ENCODE results near the gene NAV2.

NAV2 gene

GRCh38 chr11:19746086-19746485, 33.4 kb downstream of the NAV2 start:
- DNase-seq (ENCODE audit: low spot score), result no peak

- DNase-seq (ENCODE audit: low spot score), result no peak
These were observed 35.0 kb downstream of the NAV2 start for GRCh38 chr11:19747634-19748033.

GRCh38 chr11:19751055-19751454, 38.4 kb downstream of the NAV2 start:
- no peak for DNase-seq (ENCODE audit: low spot score)

GRCh38 chr11:19753451-19754106, 40.9 kb downstream of the NAV2 start:
- no peak for DNase-seq (ENCODE audit: low spot score)

- no peak for DNase-seq (ENCODE audit: low spot score)
These were observed 44.2 kb downstream of the NAV2 start for GRCh38 chr11:19756675-19757475.

GRCh38 chr11:19759389-19759788, 46.8 kb downstream of the NAV2 start:
- DNase-seq (ENCODE audit: low spot score), result no peak

- DNase-seq (ENCODE audit: low spot score), result no peak
These were observed 49.6 kb downstream of the NAV2 start for GRCh38 chr11:19762266-19762665.

- DNase-seq (ENCODE audit: low spot score), result no peak
These were observed 50.7 kb downstream of the NAV2 start for GRCh38 chr11:19763330-19763729.

GRCh38 chr11:19766206-19766605, 53.6 kb downstream of the NAV2 start:
- no peak for DNase-seq (ENCODE audit: low spot score)

- DNase-seq (ENCODE audit: low spot score), result no peak
These were observed 54.2 kb downstream of the NAV2 start for GRCh38 chr11:19766810-19767209.

GRCh38 chr11:19767627-19768151, 55.1 kb downstream of the NAV2 start:
- DNase-seq (ENCODE audit: low spot score), result no peak

GRCh38 chr11:19768197-19768596, 55.6 kb downstream of the NAV2 start:
- no peak for DNase-seq (ENCODE audit: low spot score)

- no peak for DNase-seq (ENCODE audit: low spot score)
These were observed 56.2 kb downstream of the NAV2 start for GRCh38 chr11:19768815-19769214.

- no peak for DNase-seq (ENCODE audit: low spot score)
These were observed 57.2 kb downstream of the NAV2 start for GRCh38 chr11:19769820-19770219.

- no peak for DNase-seq (ENCODE audit: low spot score)
These were observed 57.6 kb downstream of the NAV2 start for GRCh38 chr11:19770277-19770676.

- no peak for DNase-seq (ENCODE audit: low spot score)
These were observed 58.8 kb downstream of the NAV2 start for GRCh38 chr11:19771463-19771862.

GRCh38 chr11:19772480-19772879, 59.8 kb downstream of the NAV2 start:
- no peak for DNase-seq (ENCODE audit: low spot score)

GRCh38 chr11:19774329-19774728, 61.7 kb downstream of the NAV2 start:
- no peak for DNase-seq (ENCODE audit: low spot score)

- no peak for DNase-seq (ENCODE audit: low spot score)
These were observed 62.4 kb downstream of the NAV2 start for GRCh38 chr11:19774817-19775580.

GRCh38 chr11:19775622-19776021, 63.0 kb downstream of the NAV2 start:
- DNase-seq (ENCODE audit: low spot score), result no peak

- DNase-seq (ENCODE audit: low spot score), result no peak
These were observed 64.4 kb downstream of the NAV2 start for GRCh38 chr11:19777039-19777376.

GRCh38 chr11:19777377-19778102, 64.9 kb downstream of the NAV2 start:
- no peak for DNase-seq (ENCODE audit: low spot score)

Measured in LoVo (cell line).